ENCODE results near the gene ESRRB.

Gene ESRRB

DNA sequence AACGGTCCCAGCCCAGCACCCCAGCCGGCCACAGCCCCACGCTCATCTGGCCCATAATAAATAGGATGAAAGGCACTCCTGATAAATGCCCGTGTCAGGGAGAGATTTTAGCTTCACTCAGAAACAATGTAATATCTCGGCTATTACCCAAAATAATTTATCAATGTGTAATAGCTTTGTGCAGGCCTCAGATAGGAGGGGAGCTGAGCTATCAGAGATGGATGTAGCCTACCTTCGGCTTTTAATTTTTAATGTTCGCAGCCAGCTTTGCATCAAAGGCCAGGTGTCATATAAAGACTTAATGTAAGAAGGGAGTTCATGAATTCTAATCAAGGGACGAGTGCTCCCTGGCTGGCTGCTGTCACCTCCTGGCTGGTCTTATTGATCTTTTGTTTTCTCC is 171.9 kb downstream of the ESRRB start:
- Histone ChIP-seq H3K4me3 (ENCODE audit: control insufficient read depth in 1 of 7, extremely low read depth in 1 of 7, insufficient read depth in 4 of 7, low read depth in 2 of 7, low read length in 6 of 7) (no peak overlapping the region), H3K27me3 (replicated peaks in 2 of 5; ENCODE audit: control insufficient read depth in 4 of 5, insufficient read depth in 5 of 5, low read length in 4 of 5) (peaks cover 0 to 1% (median 0%) of the 10 kb centered on the region in 5 experiments), H3K9me3 (ENCODE audit: control extremely low read depth in 1 of 5, control insufficient read depth in 4 of 5, insufficient read depth in 2 of 5, low read depth in 1 of 5, low read length in 4 of 5) (no peaks in the 10 kb centered on the region), H3K27ac (ENCODE audit: insufficient read depth in 1 of 2, low read depth in 1 of 2, low read length in 2 of 2, poor library complexity in 1 of 2, severe bottlenecking in 2 of 2) (no peak overlapping the region), H3K36me3 (ENCODE audit: control insufficient read depth in 4 of 4, insufficient read depth in 4 of 4, low read length in 3 of 4) (no peaks in the 10 kb centered on the region), H3K4me1 (ENCODE audit: control extremely low read depth in 1 of 4, control insufficient read depth in 4 of 4, insufficient read depth in 4 of 4, low read length in 3 of 4) (no peaks in the 10 kb centered on the region)
- no peak for DNase-seq
- ChIA-PET CTCF (no interaction called here), POLR2A (no interaction called here)
- 93% methylated on average over 3 of the region's 8 CpGs for WGBS (ENCODE audit: insufficient coverage)

DNA sequence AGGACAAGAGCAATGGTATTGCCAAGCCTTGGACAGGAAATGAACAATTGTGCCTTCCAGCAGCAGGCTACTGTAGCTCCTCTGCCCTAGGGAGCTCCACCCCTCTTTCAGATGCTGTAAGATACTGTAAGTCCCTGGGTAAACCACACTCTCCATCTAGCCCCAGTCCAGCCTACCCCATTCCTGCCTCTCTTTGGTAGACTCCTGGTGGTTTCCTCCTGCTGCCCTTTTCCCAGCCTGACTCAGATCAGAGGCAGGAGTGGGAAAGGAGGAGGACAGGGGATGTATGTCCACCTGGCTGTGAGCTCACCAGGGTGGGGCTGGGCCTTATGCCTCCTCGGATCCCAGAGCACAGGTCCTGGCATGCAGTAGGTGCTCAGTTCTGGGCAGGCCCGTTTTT is 174.6 kb downstream of the ESRRB start:
- no peak overlapping the region for H3K4me3 ChIP-seq (ENCODE audit: control insufficient read depth in 1 of 7, extremely low read depth in 1 of 7, insufficient read depth in 4 of 7, low read depth in 2 of 7, low read length in 6 of 7)
- 86% methylated on average over 2 of the region's 2 CpGs for WGBS (ENCODE audit: insufficient coverage)
- H3K27me3 ChIP-seq (replicated peaks in 2 of 5; ENCODE audit: control insufficient read depth in 4 of 5, insufficient read depth in 5 of 5, low read length in 4 of 5): no peaks in the 10 kb centered on the region
- H3K27ac ChIP-seq (ENCODE audit: insufficient read depth in 1 of 2, low read depth in 1 of 2, low read length in 2 of 2, poor library complexity in 1 of 2, severe bottlenecking in 2 of 2): no peak overlapping the region
- ChIA-PET POLR2A (no interaction called here), CTCF (no interaction called here)
- H3K4me1 ChIP-seq (ENCODE audit: control extremely low read depth in 1 of 4, control insufficient read depth in 4 of 4, insufficient read depth in 4 of 4, low read length in 3 of 4): no peaks in the 10 kb centered on the region
- no peaks in the 10 kb centered on the region for H3K36me3 ChIP-seq (ENCODE audit: control insufficient read depth in 4 of 4, insufficient read depth in 4 of 4, low read length in 3 of 4)
- DNase-seq: no peak
- H3K9me3 ChIP-seq (ENCODE audit: control extremely low read depth in 1 of 5, control insufficient read depth in 4 of 5, insufficient read depth in 2 of 5, low read depth in 1 of 5, low read length in 4 of 5): no peaks in the 10 kb centered on the region

GRCh38 chr14:76551116-76551515 is 175.2 kb downstream of the ESRRB start:
- ChIA-PET POLR2A (no interaction called here), CTCF (no interaction called here)
- Histone ChIP-seq H3K9me3 (ENCODE audit: control extremely low read depth in 1 of 5, control insufficient read depth in 4 of 5, insufficient read depth in 2 of 5, low read depth in 1 of 5, low read length in 4 of 5) (no peaks in the 10 kb centered on the region), H3K27ac (ENCODE audit: insufficient read depth in 1 of 2, low read depth in 1 of 2, low read length in 2 of 2, poor library complexity in 1 of 2, severe bottlenecking in 2 of 2) (no peak overlapping the region), H3K36me3 (ENCODE audit: control insufficient read depth in 4 of 4, insufficient read depth in 4 of 4, low read length in 3 of 4) (no peaks in the 10 kb centered on the region), H3K27me3 (replicated peaks in 2 of 5; ENCODE audit: control insufficient read depth in 4 of 5, insufficient read depth in 5 of 5, low read length in 4 of 5) (no peaks in the 10 kb centered on the region), H3K4me3 (ENCODE audit: control insufficient read depth in 1 of 7, extremely low read depth in 1 of 7, insufficient read depth in 4 of 7, low read depth in 2 of 7, low read length in 6 of 7) (no peak overlapping the region), H3K4me1 (ENCODE audit: control extremely low read depth in 1 of 4, control insufficient read depth in 4 of 4, insufficient read depth in 4 of 4, low read length in 3 of 4) (no peaks in the 10 kb centered on the region)
- WGBS (ENCODE audit: insufficient coverage): no CpG with 5 or more reads among the region's 2 CpGs
- no peak for DNase-seq
